Measurements from ENCODE around the gene ZP3. TPM values are rescaled to one million over a fixed set of nuclear protein-coding genes. Genes with fewer than 3 reads are reported as not detected.
"Not testable (repeated sequence)": the region's sequence is repeated elsewhere in the genome, so short reads cannot be mapped to it uniquely, and the experiment has no call there.

The ZP3 gene
- total and polyA plus RNA-seq, 2 of the 13 experiments (the other 11 are each of a cell fraction or from before 2014, with no cell fraction given) = not detected

DNA sequence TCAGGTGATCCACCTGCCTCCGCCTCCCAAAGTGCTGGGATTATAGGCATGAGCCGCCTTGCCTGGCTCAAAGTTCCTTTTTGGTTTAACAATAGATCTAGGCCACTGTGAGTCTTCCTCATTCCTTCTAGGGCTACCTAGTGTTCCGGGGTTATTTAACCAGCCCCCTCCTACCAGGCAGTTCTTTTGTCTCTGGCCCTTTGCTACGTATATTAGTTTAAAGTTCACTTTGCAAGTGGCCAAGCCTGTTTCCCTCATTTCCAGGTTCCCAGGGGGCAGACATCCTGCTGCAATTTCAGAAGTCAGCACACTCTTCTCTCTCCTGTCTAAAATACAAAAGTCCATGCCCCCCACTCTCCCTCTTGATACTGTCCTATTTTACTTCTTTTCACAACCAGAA, 33.8 kb downstream of the ZP3 start:
- H3K79me2 ChIP-seq (ENCODE audit: insufficient read depth, low read length); H3K36me3 ChIP-seq (replicated peaks in 1 of 2; ENCODE audit: control insufficient read depth in 1 of 2, insufficient read depth in 2 of 2, low read length in 2 of 2); DNase-seq (ENCODE audit: low spot score); intact Hi-C loops (cut with micrococcal nuclease; ENCODE audit: unreplicated experiment); H3K9me3 ChIP-seq (ENCODE audit: low read length); H3K4me3 ChIP-seq (replicated peaks in 1 of 3; ENCODE audit: insufficient read depth in 1 of 3, low read depth in 2 of 3, low read length in 3 of 3); H3K9ac ChIP-seq (ENCODE audit: insufficient read depth, low read depth, low read length); BruUV-seq (replicated peaks); H2AFZ ChIP-seq (ENCODE audit: low read length); H3K4me1 ChIP-seq (ENCODE audit: insufficient read depth, low read length); POLR2A ChIA-PET; CTCF ChIA-PET (ENCODE audit: low intra/inter-chr PET ratio, low total read pairs); H3K27ac ChIP-seq (ENCODE audit: extremely low read length, insufficient read depth, low read length); H3K27me3 ChIP-seq (ENCODE audit: control insufficient read depth in 1 of 2, insufficient read depth in 2 of 2, low read length in 2 of 2); in situ Hi-C loops (cut with HindIII; ENCODE audit: extremely low pct_ligation_motif_present, low pct_unique_long_range_greater_than_20kb); H4K20me1 ChIP-seq (ENCODE audit: insufficient read depth, low read length); TF ChIP-seq SOX13 (IDR thresholded peaks at IDR 0.05): not testable (repeated sequence)
- FAIRE-seq (peak; percentile 68), ATAC-seq (peak; percentile 7)
- peak overlapping the region; percentile 32; the same call in 1 of the 2 replicates for H3K4me2 ChIP-seq (ENCODE audit: low read depth, low read length)
- TF ChIP-seq HNF4A (CRISPR knock-in tag; IDR thresholded peaks at IDR 0.05) = 0 out of 2 replicates have a peak, but pooled peaks have one; percentile 8
- TF ChIP-seq PATZ1 (CRISPR knock-in tag; IDR thresholded peaks at IDR 0.05) = 0 out of 2 replicates have a peak, but pooled peaks have one; percentile 26
- TF ChIP-seq SOX13 (CRISPR knock-in tag; conservative IDR thresholded peaks at IDR 0.05 in 1 of 2, IDR thresholded peaks at IDR 0.05 in 1 of 2) = peak in 1 of 2 experiments; percentile 69; a peak in 2 of 4 replicates
- peak; percentile 56 for TF ChIP-seq SOX5 (CRISPR knock-in tag; IDR thresholded peaks at IDR 0.05; ENCODE audit: borderline replicate concordance)
- WGBS (ENCODE audit: low lambda C conversion rate) = 2% methylated on average over 2 of the region's 4 CpGs

DNA sequence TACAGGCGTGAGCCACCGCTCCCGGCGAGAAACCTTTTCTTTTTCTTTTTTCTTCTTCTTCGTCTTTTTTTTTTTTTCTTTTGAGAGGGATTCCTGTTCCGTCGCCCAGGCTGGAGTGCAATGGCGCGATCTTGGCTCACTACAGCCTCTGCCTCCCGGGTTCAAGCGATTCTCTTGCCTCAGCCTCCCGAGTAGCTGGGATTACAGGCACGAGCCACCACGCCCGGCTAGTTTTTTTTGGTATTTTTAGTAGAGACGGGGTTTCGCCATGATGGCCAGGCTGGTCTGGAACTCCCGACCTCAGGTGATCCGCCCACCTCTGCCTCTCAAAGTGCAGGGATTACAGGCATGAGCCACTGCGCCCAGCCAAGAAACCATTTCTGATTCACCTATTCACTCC, 36.0 kb downstream of the ZP3 start:
- H3K27me3 ChIP-seq (ENCODE audit: control insufficient read depth in 1 of 2, insufficient read depth in 2 of 2, low read length in 2 of 2); H3K36me3 ChIP-seq (replicated peaks in 1 of 2; ENCODE audit: control insufficient read depth in 1 of 2, insufficient read depth in 2 of 2, low read length in 2 of 2); H3K9me3 ChIP-seq (ENCODE audit: low read length); H2AFZ ChIP-seq (ENCODE audit: low read length); H3K79me2 ChIP-seq (ENCODE audit: insufficient read depth, low read length); H4K20me1 ChIP-seq (ENCODE audit: insufficient read depth, low read length); intact Hi-C loops (cut with micrococcal nuclease; ENCODE audit: unreplicated experiment); H3K4me3 ChIP-seq (replicated peaks in 1 of 3; ENCODE audit: insufficient read depth in 1 of 3, low read depth in 2 of 3, low read length in 3 of 3); FAIRE-seq; H3K4me1 ChIP-seq (ENCODE audit: insufficient read depth, low read length); H3K27ac ChIP-seq (ENCODE audit: extremely low read length, insufficient read depth, low read length); BruUV-seq (replicated peaks); ATAC-seq; in situ Hi-C loops (cut with HindIII; ENCODE audit: extremely low pct_ligation_motif_present, low pct_unique_long_range_greater_than_20kb); H3K9ac ChIP-seq (ENCODE audit: insufficient read depth, low read depth, low read length); H3K4me2 ChIP-seq (ENCODE audit: low read depth, low read length); CTCF ChIA-PET (ENCODE audit: low intra/inter-chr PET ratio, low total read pairs); POLR2A ChIA-PET; DNase-seq (ENCODE audit: low spot score): not testable (repeated sequence)
- WGBS (ENCODE audit: low lambda C conversion rate) = 68% methylated on average over 16 of the region's 20 CpGs
